HK-2 (cell line): ENCODE data around the gene FEV.
"Not testable (repeated sequence)": the region's sequence is repeated elsewhere in the genome, so short reads cannot be mapped to it uniquely, and the experiment has no call there.

Experiments
- DNase-seq: peaks from one replicate; pipeline ENCODE4 v3.0.0-alpha.2; 2018; ENCODE audit not compliant: unreplicated experiment

The FEV gene

DNA sequence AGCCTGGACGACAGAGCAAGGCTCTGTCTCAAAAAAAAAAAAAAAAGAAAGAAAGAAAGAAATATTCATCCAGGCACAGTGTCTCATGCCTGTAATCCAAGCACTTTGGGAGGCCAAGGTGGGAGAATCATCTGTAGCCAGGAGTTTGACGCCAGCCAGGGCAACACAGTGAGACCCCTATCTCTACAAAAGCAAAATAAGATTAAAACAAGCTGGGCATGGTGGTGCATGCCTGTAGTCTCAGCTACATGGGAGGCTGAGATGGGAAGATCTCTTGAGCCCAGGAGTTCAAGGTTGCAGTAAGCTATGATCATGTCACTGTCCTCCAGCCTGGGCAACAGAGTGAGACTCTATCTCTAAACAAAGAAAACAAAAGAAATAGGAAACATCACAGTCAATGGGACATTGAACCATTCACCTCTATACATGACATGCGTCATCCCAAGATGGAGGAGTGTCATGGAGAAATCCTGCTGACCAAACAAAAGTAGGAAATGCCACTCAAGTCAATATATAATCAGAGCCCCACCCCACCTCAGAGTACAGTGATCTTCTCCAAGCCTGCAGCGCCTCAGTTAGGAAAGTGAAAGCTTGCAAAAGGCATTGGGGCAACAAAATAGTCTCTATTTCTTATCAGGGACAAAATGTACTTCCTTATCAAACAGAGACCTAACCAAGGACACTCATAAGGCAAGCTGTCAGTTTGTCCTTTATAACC lies 9.8 kb downstream of the FEV start:
- DNase-seq = no peak

DNA sequence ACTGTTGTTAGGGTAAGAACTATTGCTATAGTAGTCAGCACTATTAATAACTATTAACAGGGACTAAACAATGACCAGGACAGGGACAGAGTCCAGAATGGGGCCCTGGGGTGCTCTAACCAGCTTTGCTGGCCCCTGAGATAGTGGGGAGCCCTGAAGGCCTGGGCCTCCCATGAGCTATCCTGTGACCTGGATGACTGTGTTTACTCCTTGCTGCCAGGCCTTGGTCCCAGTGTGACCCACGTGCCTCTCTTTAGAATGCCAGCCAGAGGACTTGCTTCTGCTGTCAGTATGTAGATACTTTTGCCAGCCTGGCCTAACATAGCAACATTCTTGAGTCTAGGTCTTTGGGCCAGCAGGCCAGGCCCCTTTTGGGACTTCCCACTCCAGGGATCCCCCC lies 14.1 kb downstream of the FEV start:
- DNase-seq = no peak

DNA sequence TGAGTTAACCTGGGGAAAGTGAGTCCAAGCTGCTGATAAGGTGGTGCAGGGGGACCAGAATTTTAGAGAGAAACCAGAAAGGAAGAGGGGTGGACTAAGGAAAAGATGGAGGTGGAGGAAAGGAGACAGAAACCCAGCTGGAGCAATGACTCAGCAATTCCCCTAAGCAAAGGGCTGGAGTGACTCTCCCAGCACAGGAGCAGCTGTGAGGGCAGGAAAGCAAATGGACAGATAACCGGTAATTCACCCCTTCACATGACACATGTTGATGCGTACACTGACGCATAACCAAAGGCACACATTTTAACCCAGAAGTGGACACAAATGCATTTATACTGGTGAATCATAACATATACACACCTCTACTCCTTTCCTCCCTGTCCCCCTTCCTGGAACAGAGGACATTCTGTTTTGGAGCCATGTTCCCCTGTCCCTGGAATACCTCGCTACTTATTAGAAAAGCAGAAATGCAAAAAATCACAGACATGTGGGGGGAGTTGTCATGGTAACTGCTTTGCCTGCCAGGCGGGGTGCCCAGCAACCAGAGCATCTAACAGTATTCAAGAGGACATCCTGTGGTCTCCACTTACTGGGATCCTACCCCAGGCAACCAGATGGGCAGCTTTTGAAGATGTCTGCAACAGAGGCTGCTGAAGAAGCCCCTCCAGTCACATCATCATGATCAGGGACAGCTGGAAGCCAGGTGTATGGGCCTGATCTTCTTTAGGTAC lies 20.8 kb downstream of the FEV start:
- peak; percentile 30 for DNase-seq

DNA sequence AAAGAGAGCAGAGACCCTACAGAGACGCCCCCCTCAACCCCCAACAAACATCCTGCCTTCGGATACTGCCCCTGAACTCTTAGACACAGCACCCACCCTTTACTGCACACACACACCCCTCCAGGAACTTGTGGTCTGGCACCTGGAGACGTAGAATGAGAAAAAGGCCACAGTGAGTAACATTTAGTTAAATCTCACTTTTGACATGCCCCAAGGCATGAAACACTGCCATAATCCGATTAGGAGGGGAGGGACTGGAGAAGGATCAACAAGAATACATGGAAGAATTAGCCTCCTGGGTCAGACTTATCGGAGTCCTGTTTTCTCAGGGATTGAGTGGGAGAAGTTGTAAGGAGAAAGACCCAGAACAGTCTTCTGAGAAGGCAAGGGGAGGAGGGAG lies 21.4 kb downstream of the FEV start:
- no peak for DNase-seq

DNA sequence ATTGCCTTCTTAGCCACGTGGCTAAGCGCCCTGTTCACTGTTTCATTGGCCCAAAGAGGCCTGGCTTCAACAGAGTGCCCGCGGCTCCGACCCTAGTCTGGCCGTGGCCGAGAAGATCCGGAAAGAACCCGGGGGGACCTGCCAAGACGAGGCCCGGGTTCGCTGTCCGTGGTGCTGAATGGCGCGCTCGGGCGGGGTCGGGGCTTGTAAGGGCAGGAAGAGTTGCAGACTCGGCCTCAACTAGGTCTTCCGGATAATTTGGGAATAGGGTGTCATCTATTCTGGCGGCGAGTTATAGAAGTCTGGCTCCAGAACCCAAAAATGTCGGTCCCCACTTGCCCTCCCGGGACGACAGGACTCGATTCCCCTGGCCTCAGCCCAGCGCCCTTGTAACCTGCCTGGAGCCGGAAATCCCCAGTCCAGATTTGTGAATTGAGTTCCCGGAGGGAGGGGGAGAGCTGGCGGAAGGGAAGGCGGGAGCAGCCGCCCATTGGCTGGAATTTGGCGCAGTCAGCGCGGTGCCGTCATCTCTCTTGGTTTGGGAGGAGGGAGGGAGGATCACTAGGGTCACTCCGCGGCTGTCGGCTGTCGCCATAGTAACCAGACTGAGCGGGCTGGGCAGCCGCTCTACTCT lies 22.0 kb downstream of the FEV start:
- peak; percentile 67 for DNase-seq

DNA sequence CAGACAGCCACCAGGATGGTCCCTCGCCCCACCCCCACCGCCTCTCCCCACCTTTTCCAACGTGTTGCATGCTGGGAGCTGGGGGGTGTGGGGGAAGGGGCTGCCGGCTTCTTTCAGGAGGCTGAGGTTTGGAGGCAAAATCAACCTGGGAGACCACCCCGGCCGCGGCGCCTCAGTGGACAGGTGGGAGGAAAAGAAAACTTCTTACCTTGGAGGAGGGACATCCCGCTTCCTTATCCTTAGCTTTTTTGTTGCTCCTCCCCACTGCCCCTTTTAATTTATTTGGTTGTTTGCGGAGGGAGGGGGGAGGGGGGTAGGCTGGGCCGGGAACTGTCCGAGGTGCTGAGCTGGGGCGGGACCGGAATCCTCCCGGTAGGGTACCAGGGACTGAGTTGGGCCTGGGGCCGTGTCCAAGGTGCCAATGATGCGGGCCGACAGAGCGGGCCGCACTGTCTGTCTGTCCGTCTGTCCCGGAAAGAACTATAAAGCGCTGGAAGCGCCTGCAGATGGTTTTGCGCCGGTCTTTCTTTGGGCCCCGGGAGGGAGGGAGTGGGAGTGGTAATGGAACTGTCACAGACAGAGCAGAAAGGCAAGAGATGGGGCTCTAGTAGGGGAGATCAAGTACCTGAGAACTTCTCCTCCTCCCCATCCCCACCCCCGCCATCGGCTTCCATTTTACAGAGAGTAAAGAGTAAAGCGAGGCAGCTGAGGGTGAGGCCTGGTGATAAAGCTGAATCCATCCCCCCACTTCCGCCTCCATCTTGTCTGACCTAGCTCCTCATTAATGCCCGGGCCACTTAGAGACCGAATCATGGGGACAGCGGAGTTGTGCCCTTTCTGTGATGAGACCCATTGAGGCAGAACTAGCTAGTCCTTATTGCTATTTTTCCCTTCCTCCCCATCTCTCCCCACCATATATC lies 23.1 kb downstream of the FEV start:
- no peak for DNase-seq

DNA sequence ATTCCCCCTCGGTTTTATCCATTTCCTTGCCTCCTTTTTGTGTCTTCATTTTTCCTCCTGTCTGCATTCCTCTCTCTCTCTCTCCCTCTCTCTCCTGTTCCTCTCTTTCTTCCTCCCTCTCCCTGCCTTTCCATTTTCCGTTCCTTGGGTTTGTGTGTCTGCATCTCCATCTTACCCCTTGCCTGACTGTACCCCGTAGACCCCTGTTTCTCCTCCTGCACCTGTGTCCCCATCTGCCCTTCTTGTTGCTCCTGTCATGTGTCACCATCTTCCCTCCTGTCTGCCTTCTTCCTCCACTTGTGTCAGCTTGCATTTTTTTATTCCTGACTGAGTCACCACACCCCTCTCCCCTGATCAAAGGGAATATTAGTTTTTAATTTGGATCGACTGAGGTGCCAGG lies 23.8 kb downstream of the FEV start:
- DNase-seq = no peak

DNA sequence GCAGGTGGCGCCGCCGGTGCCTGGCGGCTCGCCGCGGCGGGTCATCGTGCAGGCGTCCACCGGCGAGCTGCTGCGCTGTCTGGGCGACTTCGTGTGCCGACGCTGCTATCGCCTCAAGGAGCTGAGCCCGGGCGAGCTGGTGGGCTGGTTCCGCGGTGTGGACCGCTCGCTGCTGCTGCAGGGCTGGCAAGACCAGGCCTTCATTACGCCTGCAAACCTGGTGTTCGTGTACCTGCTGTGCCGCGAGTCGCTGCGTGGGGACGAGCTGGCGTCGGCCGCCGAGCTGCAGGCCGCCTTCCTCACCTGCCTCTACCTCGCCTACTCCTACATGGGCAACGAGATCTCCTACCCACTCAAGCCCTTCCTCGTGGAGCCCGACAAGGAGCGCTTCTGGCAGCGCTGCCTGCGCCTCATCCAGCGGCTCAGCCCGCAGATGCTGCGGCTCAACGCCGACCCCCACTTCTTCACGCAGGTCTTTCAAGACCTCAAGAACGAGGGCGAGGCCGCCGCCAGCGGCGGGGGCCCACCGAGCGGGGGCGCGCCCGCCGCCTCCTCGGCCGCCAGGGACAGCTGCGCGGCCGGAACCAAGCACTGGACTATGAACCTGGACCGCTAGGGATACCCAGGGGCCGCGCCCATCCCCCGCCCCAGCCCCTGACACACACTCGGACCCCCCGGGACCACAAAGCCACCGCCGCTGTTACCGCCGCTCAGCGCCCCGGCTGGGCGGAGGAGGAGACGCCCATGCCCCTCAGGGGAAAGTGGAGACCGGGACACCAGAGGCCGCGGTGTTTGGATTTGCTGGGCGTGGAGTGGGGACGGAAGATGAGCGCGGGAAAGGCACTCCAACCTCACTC lies 24.4 kb downstream of the FEV start:
- DNase-seq = no peak

DNA sequence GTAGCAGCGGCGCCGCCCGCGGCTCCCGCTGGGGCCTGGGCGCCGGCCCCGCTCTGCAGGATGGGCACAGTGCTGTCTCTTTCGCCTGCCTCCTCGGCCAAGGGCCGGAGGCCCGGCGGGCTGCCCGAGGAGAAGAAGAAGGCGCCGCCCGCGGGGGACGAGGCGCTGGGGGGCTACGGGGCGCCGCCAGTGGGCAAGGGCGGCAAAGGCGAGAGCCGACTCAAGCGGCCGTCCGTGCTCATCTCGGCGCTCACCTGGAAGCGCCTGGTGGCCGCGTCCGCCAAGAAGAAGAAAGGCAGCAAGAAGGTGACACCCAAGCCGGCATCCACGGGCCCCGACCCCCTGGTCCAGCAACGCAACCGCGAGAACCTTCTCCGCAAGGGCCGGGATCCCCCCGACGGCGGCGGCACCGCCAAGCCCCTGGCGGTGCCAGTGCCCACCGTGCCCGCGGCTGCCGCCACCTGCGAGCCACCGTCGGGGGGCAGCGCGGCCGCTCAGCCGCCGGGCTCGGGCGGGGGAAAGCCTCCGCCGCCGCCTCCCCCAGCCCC lies 25.1 kb downstream of the FEV start:
- no peak for DNase-seq

DNA sequence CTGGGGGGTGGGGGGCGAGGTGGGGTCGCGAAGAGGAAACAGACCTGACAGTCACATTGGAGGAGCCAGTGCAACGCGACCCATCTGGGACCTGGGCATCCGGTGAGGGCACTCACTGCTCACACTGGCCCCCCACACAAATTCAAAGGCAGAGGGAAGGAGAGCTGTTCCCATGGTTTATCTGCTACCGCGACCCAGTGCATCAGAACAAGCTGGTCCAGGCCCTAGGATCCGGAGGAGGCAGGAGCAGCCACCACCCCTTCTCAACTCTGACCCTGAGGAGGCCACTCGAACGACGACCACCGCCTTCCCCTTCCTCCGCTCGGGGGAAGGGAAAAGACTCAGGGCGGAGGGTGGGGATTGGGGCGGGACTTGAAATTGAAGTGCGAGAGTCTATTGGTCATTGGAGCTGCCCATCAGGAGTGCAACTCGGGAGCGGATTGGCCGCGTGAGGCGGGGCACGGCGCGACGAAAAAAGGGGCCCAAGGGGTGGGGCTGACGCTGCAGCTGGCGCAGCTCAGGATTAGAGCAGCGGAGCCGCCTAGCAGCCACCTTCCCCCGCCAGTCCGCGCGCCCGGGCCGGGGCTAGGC lies 25.7 kb downstream of the FEV start, which contains the start of gene CDK5R2:
CDK5R2 (plus strand) TSS at position 526 of the 591 bp plus-strand sequence. CDS start 155 bp downstream, outside the sequence.
- DNase-seq = peak; percentile 75

DNA sequence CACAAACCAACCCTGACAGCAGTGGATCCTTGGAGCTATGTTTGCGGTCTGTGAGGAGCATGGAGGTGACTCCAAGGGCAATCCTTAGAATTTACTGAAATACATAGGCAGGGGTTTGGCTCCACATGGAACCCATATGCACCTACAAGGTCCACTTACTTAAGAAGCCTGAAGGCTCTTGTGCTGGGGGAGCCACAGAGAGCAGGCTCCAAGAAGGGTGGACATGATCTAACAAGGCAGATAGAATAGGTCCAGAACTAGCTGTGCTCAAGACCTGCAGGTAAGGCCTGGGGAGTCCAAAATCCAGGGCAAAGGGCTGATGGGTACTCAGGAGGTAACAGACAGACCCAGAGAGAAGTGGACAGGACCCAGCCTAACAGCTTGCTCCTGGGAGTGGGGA lies 26.7 kb downstream of the FEV start:
- DNase-seq = no peak

DNA sequence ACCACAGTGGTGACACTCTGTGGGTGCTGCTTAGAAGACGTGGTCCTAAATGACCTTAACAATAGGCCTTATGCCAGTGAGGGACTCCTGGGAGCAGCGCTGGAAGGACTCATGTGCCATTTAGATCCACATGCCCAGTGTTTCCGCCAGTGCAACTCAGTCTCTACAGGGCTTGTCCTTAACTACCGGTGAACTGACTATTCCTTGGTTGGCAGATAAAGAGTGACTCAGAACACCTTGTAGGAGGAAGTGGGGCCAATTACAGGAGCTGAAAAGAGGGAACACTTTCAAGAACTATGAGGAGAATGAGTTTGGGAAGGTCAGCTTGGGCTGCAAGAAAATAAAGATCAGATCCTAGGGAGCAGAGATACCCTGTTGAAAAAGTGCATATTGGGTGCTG lies 27.3 kb downstream of the FEV start:
- no peak for DNase-seq

DNA sequence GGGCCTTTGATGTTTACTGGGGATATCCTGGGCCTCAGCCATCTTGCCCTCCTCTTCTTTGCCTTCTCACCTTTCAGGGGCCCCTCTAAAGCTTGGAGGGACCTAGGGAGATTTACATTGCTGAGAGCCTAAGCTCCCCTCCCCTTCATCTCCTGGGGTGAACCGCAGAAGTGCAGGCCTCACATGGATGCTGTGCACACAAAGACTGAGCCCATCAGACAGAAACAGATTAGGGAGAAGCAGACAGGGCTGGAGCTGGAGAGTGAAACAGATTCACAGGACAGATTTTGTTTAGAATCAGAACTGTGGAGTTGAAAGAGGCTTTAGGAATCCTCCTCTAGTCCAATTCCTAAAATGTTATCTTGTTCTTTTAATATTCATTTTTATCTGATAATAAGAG lies 28.9 kb downstream of the FEV start:
- DNase-seq = no peak

DNA sequence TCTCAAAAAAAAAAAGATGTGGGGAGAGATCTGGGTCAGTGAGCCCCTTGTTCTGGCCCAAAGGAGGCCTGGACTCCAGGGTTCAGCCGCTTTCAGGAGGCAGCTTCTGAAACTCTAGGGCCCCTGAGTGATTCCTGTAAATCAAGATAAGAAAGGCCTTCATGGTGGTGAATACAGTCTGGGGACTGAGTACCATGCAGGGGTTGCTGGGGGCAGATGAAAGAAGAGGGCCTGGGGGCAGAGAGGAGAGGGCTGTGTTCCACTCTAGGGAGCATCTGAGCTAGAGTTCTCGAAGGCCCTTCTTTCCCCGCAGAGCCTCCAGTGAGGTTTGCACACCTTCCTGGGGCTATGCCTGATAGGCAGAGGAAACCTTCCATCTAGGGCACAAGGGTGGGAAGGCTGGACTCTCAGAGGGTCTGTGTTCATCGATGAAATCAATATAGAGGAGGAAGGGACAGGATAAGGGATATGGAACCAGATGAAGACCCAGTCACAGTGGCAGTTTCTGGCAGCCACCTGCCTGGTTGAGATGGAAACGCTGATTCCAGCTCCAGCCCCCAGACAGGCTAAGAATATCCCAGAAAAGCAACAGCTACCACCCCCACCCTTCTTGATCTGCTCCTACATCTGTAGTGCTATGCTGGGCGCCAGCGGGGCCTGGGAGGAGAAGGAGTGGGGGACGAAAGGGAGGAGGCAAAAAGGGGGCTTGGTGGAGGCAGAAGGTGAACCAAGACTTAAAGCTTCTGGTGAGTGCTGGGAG lies 30.3 kb downstream of the FEV start:
- no peak for DNase-seq

DNA sequence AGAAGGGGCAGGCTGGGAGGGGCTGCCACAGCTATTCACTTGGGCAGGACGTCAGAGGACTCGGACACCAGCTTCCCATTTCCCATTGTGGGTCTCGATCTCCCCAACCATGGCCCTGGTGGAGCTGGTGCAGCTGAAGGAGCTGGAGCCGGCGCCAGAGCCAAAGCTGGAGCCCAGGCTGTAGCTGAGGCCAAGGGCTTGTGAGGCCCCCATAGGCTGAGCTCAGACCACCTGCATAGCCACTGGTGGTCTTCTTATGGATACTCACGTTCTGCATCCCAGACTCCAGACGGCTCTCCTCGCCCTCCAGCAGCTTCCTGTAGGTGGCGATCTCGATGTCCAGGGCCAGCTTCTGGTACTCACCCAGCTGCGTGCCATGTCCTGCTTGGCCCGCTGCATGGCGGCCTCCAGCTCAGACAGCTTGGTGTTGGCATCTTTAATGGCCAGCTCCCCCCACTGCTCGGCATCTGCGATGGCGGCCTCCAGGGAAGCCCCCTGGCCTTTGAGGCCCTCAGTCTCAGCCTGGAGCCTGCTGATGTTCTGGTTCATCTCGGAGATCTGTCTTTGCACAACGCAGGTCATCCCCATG lies 31.5 kb downstream of the FEV start:
- DNase-seq = no peak

DNA sequence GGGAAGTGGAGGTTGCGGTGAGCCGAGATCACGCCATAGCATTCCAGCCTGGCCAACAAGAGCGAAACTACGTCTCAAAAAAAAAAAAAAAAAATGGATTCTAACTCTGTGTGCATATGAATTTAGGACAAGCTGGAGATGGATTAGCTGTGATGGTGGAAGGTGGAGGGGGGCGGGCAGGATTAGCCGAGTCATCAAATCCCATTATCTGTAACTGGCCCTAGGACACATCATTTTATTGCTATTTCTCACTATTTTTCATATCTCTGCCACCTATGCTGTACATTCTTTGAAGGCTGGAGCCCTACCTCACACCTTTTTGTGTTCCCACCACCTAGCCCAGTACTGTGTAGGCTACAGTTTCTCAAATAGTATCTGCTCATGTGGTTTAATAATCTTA lies 32.8 kb downstream of the FEV start:
- no peak for DNase-seq

DNA sequence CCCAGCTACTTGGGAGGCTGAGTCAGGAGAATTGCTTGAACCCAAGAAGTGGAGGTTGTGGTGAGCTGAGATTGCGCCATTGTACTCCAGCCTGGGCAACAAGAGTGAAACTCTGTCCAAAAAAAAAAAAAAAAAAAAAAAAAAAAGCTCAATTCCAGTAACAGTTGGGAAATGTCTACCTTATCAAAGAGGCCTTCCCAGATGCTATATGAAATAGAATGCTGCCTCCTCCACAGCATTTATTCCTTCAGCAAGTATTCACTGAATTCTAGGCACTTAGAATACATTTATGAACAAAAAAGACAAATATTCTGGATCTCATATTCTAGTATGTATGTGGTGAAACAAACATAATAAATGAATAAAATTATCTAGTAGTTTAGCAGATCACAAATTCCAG lies 38.4 kb downstream of the FEV start:
- no peak for DNase-seq

DNA sequence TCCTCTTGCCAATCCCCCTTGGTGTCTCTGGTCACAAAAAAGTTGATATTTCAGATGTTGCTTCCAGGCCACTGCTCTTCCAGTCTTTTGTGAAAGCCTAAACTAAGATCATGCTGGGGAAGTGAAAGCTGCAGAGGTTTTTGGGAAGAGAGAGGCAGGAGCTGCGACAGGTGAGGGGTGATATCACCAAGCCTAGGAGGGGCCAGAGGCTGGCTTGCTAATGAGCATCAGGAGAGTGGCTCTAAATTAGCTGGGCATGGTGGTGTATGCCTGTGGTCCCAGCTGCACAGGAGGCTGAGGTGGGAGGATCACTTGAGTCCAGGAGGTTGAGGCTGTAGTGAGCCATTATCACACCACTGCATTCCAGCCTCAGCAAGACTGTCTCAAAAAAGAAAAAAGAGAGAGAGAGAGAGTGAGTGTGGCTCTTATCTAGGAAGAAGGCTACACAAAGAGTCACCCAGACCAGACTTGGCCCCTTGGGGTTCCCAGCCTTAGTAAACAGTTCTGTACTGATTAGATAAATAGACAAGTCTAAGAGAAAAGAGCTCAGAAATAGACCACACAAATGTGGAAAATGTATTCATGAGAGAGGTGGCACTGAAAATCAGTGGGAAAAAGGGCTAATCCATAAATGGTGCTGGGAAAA lies 40.1 kb downstream of the FEV start:
- DNase-seq = no peak

DNA sequence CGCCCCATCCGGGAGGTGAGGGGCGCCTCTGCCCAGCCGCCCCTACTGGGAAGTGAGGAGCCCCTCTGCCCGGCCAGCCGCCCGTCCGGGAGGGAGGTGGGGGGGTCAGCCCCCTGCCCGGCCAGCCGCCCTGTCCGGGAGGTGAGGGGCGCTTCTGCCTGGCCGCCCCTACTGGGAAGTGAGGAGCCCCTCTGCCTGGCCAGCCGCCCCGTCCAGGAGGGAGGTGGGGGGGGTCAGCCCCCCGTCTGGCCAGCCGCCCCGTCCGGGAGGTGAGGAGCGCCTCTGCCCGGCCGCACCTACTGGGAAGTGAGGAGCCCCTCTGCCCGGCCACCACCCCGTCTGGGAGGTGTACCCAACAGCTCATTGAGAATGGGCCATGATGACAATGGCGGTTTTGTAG lies 53.2 kb downstream of the FEV start:
- not testable (repeated sequence) for DNase-seq
